Fibroblast of upper back skin (primary cell): ENCODE measurements around the gene HS1BP3.
A peak's percentile ranks its signal among the peaks of the same experiment; 100 is the strongest.

ENCODE experiments used
- DNase-seq: peaks from one replicate; pipeline ENCODE4 v3.0.0-alpha.2; 2013

Gene HS1BP3

GRCh38 chr2:20582600-20583221 lies 68.2 kb downstream of the HS1BP3 start:
- no peak for DNase-seq

- DNase-seq: no peak
Measured at GRCh38 chr2:20580690-20581437, 70.0 kb downstream of the HS1BP3 start.

- DNase-seq: no peak
Measured at GRCh38 chr2:20579866-20580265, 71.0 kb downstream of the HS1BP3 start.

- peak; percentile 98 for DNase-seq
Measured at GRCh38 chr2:20578895-20579825, 71.7 kb downstream of the HS1BP3 start.

GRCh38 chr2:20578266-20578894 lies 72.5 kb downstream of the HS1BP3 start:
- DNase-seq: no peak

- DNase-seq: no peak
Measured at GRCh38 chr2:20577495-20578235, 73.2 kb downstream of the HS1BP3 start.

GRCh38 chr2:20576598-20577115 lies 74.2 kb downstream of the HS1BP3 start:
- no peak for DNase-seq

GRCh38 chr2:20575935-20576597 lies 74.8 kb downstream of the HS1BP3 start:
- no peak for DNase-seq

- DNase-seq: no peak
Measured at GRCh38 chr2:20575414-20575813, 75.5 kb downstream of the HS1BP3 start.

GRCh38 chr2:20574930-20575329 lies 76.0 kb downstream of the HS1BP3 start:
- no peak for DNase-seq

- DNase-seq: no peak
Measured at GRCh38 chr2:20574423-20574911, 76.4 kb downstream of the HS1BP3 start.

GRCh38 chr2:20573620-20574422 lies 77.1 kb downstream of the HS1BP3 start:
- DNase-seq: peak; percentile 85

- no peak for DNase-seq
Measured at GRCh38 chr2:20572221-20572620, 78.7 kb downstream of the HS1BP3 start.

- no peak for DNase-seq
Measured at GRCh38 chr2:20571644-20572215, 79.2 kb downstream of the HS1BP3 start.

GRCh38 chr2:20571231-20571630 lies 79.7 kb downstream of the HS1BP3 start:
- no peak for DNase-seq

GRCh38 chr2:20570249-20570648 lies 80.6 kb downstream of the HS1BP3 start:
- DNase-seq: no peak

GRCh38 chr2:20569464-20570223 lies 81.3 kb downstream of the HS1BP3 start:
- DNase-seq: no peak

GRCh38 chr2:20568501-20569463 lies 82.1 kb downstream of the HS1BP3 start:
- no peak for DNase-seq
